Measurements from ENCODE around the gene RNASEL. TPM values are rescaled to one million over a fixed set of nuclear protein-coding genes. Genes with fewer than 3 reads are reported as not detected.
"Not testable (repeated sequence)": the region's sequence is repeated elsewhere in the genome, so short reads cannot be mapped to it uniquely, and the experiment has no call there.

RNASEL gene
- total RNA-seq, 1 experiment from 2014 or later: 1.2 TPM

DNA sequence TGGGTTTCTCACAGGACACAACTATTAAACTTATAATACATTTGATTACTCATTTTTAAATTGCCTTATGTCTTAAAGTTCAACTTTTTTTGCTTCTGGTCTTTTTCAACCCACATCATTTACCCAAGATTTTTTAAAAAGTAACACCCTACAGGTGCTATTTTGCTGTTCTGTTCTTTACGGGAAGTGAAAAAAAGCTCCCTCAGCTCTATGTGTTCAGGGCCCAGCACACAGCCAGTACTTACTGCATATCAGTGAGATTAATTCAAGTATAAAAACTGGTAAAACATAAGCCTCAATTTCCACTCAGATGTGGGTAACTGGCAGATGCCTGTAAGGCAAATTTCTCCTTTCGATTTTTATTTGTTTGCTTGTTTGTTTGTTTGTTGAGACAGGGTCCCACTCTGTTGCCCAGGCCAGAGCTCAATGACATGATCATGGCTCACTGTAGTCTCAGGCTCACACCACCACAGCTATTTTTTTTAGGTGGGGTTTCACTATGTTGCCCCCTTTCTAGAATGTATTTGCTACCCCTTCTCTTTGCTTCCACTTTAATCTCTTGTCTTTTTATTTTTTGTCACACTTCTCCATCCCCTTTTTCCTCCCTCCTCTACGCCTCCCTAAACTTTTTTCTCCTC, 20.3 kb downstream of the RNASEL start:
- Histone ChIP-seq H3K36me3 (replicated peaks; ENCODE audit: control insufficient read depth, insufficient read depth, low read length) (no peaks in the 10 kb centered on the region), H3K27me3 (ENCODE audit: control insufficient read depth, insufficient read depth, low read length) (no peaks in the 10 kb centered on the region), H3K4me3 (ENCODE audit: insufficient read depth, low read depth, low read length) (no peak overlapping the region)
- no peak for DNase-seq

DNA sequence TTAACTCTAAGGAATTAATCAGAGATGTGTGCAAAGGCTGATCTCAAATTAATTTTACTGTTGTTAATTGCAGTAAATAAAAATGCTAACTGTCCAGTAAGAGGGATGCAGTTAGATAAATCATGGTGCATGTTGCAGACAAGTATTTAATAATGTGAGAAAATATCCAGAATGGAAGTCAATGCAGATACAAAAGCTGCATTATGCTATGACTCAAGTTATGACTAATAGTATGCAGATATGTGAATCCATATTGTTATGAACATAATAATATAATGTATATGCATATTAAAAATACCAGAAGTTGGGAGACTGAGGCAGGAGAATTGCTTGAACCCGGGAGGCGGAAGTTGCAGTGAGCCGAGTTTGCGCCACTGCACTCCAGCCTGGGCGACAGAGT, 21.4 kb downstream of the RNASEL start:
- Histone ChIP-seq H3K27me3 (ENCODE audit: control insufficient read depth, insufficient read depth, low read length) (no peaks in the 10 kb centered on the region), H3K4me3 (ENCODE audit: insufficient read depth, low read depth, low read length) (no peak overlapping the region), H3K36me3 (replicated peaks; ENCODE audit: control insufficient read depth, insufficient read depth, low read length) (no peaks in the 10 kb centered on the region)
- DNase-seq: no peak

GRCh38 chr1:182565537-182565936, 23.5 kb downstream of the RNASEL start:
- Histone ChIP-seq H3K27me3 (ENCODE audit: control insufficient read depth, insufficient read depth, low read length) (no peaks in the 10 kb centered on the region), H3K4me3 (ENCODE audit: insufficient read depth, low read depth, low read length) (no peak overlapping the region), H3K36me3 (replicated peaks; ENCODE audit: control insufficient read depth, insufficient read depth, low read length) (no peaks in the 10 kb centered on the region)
- no peak for DNase-seq

DNA sequence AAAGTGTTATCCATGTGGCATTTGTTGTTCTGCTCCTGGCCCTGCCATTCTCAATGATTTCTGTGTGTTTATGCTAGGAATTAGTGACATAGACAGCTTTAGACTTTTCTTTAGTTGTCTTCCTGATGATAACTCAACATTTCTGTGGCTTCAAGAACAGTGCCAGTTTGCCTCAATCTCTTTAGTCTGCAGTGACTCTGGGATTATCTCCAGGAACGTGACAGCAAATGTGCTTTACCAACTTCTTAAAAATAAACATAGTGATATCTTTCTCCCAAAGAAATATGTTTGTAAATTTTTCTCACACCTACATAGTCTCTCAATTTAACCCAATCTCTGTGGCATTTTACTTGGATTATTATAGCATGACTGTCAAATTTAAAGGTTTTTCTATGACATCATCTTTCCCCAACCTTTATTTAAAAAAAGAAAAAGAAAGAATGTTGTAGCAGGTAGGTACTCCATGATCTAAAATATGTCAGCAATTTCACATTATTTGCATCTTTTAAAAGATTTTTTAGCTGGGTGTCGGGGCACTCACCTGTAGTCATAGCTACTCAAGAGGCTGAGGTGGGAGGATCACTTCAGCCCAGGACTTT, 24.6 kb downstream of the RNASEL start:
- no peaks in the 10 kb centered on the region for H3K27me3 ChIP-seq (ENCODE audit: control insufficient read depth, insufficient read depth, low read length)
- H3K36me3 ChIP-seq (replicated peaks; ENCODE audit: control insufficient read depth, insufficient read depth, low read length): no peaks in the 10 kb centered on the region
- no peak for DNase-seq
- no peak overlapping the region for H3K4me3 ChIP-seq (ENCODE audit: insufficient read depth, low read depth, low read length)

GRCh38 chr1:182563095-182563494, 26.0 kb downstream of the RNASEL start:
- DNase-seq: no peak

GRCh38 chr1:182561456-182561855, 27.6 kb downstream of the RNASEL start:
- H3K27me3 ChIP-seq (ENCODE audit: control insufficient read depth, insufficient read depth, low read length): no peaks in the 10 kb centered on the region
- H3K4me3 ChIP-seq (ENCODE audit: insufficient read depth, low read depth, low read length): no peak overlapping the region
- DNase-seq: no peak
- no peaks in the 10 kb centered on the region for H3K36me3 ChIP-seq (replicated peaks; ENCODE audit: control insufficient read depth, insufficient read depth, low read length)

More at GRCh38 chr1:182563095-182563494, 26.0 kb downstream of the RNASEL start:
- Histone ChIP-seq H3K4me3 (ENCODE audit: insufficient read depth, low read depth, low read length) (no peak overlapping the region), H3K27me3 (ENCODE audit: control insufficient read depth, insufficient read depth, low read length) (no peaks in the 10 kb centered on the region), H3K36me3 (replicated peaks; ENCODE audit: control insufficient read depth, insufficient read depth, low read length) (no peaks in the 10 kb centered on the region)

DNA sequence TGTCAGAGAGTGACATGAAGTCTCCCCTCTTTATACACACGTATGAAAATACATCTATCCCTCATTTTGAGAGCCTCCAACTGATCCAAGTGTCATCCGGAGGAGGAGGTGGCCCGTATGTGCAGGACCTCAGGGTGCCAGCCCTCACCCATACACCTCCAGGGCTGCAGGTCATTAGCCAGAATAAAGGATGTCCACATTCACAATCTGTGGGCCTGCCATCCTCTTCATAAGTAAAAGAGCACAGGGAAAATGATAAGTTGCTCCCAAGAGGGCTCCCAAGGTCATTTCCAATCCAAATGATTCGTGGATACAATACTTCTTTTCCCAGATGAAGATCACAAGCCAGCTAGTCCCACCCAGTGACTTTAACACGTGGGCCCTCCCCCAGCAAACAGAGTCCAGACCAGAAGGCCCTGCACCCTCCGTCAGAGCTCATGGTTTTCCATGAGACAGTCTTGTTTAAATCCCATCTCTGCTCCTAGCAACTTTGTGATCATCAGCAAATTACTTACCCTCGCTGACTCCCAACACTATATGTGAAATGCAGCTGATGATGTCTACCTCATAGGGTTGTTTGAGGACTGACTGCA, 28.6 kb downstream of the RNASEL start:
- H3K4me3 ChIP-seq (ENCODE audit: insufficient read depth, low read depth, low read length): no peak overlapping the region
- no peaks in the 10 kb centered on the region for H3K27me3 ChIP-seq (ENCODE audit: control insufficient read depth, insufficient read depth, low read length)
- H3K36me3 ChIP-seq (replicated peaks; ENCODE audit: control insufficient read depth, insufficient read depth, low read length): no peaks in the 10 kb centered on the region
- no peak for DNase-seq

DNA sequence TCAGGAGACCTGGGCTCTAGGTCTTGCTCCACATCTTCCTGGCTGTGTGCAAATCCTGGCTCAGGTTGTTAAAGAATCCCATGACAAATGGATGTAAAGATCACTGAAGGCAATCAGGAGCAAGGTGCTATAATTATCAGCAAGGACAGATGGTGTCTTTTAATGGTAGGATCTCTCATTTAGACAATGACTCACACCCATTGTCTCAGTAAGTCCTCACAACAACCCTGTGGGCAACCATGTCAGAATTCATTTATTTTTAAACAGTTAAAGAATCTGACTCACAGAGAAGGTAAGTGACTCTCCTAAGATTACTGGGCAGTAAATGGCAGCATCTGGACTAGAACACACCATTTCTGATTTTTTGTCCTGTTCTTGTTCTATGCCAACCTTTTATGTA, 32.8 kb downstream of the RNASEL start:
- Histone ChIP-seq H3K4me3 (ENCODE audit: insufficient read depth, low read depth, low read length) (no peak overlapping the region), H3K36me3 (replicated peaks; ENCODE audit: control insufficient read depth, insufficient read depth, low read length) (no peaks in the 10 kb centered on the region), H3K27me3 (ENCODE audit: control insufficient read depth, insufficient read depth, low read length) (no peaks in the 10 kb centered on the region)
- DNase-seq: no peak

GRCh38 chr1:182555493-182555892, 33.6 kb downstream of the RNASEL start:
- Histone ChIP-seq H3K27me3 (ENCODE audit: control insufficient read depth, insufficient read depth, low read length) (no peaks in the 10 kb centered on the region), H3K4me3 (ENCODE audit: insufficient read depth, low read depth, low read length) (no peak overlapping the region), H3K36me3 (replicated peaks; ENCODE audit: control insufficient read depth, insufficient read depth, low read length) (no peaks in the 10 kb centered on the region)
- no peak for DNase-seq

DNA sequence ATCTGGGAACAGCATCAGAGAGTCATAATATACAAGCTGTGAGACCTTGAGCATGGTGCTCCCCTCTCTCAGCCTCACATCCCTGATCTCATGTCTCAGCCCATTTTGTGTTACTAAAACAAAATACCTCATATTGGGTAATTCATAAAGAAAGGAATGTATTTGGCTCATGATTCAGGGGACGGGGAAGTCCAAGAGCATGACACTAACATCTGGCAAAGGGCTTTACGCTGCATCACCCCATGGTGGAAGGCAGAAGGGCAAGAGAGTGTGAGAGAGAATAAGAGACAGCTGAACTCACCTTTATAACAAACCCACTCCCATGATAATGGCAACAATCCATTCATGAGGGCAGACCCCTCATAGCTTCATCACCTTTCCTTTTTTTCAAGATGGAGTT, 36.5 kb downstream of the RNASEL start:
- Histone ChIP-seq H3K36me3 (replicated peaks; ENCODE audit: control insufficient read depth, insufficient read depth, low read length) (no peaks in the 10 kb centered on the region), H3K4me3 (ENCODE audit: insufficient read depth, low read depth, low read length) (no peak overlapping the region), H3K27me3 (ENCODE audit: control insufficient read depth, insufficient read depth, low read length) (no peaks in the 10 kb centered on the region)
- DNase-seq: no peak

- Histone ChIP-seq H3K27me3 (ENCODE audit: control insufficient read depth, insufficient read depth, low read length) (no peaks in the 10 kb centered on the region), H3K4me3 (ENCODE audit: insufficient read depth, low read depth, low read length) (no peak overlapping the region), H3K36me3 (replicated peaks; ENCODE audit: control insufficient read depth, insufficient read depth, low read length) (no peaks in the 10 kb centered on the region)
- no peak for DNase-seq
These were observed 39.2 kb downstream of the RNASEL start for GRCh38 chr1:182549811-182550210.

DNA sequence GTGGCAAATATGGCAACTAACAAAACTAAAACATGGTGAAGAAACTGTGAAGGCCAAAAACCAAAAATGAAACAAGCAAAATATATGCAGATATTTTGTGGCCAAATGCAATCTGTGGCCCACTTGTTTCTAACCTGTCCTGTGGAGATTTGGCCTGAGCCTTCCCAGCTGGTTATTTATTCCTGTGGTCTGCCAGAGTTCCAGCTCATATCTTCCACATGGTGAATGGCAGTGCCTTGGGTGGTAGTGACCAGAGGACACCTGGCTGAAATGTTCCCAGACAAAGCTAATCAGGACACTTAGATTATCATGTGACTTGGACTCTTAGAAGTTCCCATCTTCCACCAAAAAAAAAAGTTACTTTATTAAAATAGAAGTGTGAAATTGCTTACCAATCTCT, 39.7 kb downstream of the RNASEL start:
- H3K4me3 ChIP-seq (ENCODE audit: insufficient read depth, low read depth, low read length): no peak overlapping the region
- no peak for DNase-seq
- no peaks in the 10 kb centered on the region for H3K36me3 ChIP-seq (replicated peaks; ENCODE audit: control insufficient read depth, insufficient read depth, low read length)
- no peaks in the 10 kb centered on the region for H3K27me3 ChIP-seq (ENCODE audit: control insufficient read depth, insufficient read depth, low read length)

GRCh38 chr1:182533896-182534295, 55.2 kb downstream of the RNASEL start:
- H3K4me3 ChIP-seq (ENCODE audit: insufficient read depth, low read depth, low read length): no peak overlapping the region
- H3K36me3 ChIP-seq (replicated peaks; ENCODE audit: control insufficient read depth, insufficient read depth, low read length): no peaks in the 10 kb centered on the region
- DNase-seq: no peak
- H3K27me3 ChIP-seq (ENCODE audit: control insufficient read depth, insufficient read depth, low read length): no peaks in the 10 kb centered on the region

- not testable (repeated sequence) for H3K27me3 ChIP-seq (ENCODE audit: control insufficient read depth, insufficient read depth, low read length); H3K4me3 ChIP-seq (ENCODE audit: insufficient read depth, low read depth, low read length); DNase-seq; H3K36me3 ChIP-seq (replicated peaks; ENCODE audit: control insufficient read depth, insufficient read depth, low read length)
These were observed 60.9 kb downstream of the RNASEL start for GRCh38 chr1:182528206-182528605.

DNA sequence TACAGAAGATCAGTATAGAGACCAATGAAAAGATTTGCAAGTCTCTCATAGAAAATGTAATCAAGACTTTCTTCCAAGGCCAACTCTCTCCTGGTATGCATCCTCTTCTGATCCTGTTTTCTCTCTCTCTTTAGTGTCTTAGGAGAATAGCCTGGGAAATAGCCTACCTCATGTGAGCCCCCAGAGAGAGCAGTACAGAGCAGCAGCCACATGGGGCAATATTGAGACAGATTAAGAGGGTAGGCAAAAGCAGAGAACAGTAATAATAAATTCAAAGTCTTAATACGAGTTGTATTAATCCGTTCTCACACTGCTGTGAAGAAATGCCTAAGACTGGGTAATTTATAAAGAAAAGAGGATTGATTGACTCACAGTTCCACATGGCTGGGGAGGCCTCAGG, 61.4 kb downstream of the RNASEL start:
- no peak for DNase-seq
- no peak overlapping the region for H3K4me3 ChIP-seq (ENCODE audit: insufficient read depth, low read depth, low read length)
- H3K27me3 ChIP-seq (ENCODE audit: control insufficient read depth, insufficient read depth, low read length): no peaks in the 10 kb centered on the region
- H3K36me3 ChIP-seq (replicated peaks; ENCODE audit: control insufficient read depth, insufficient read depth, low read length): no peaks in the 10 kb centered on the region

Data from H7 (cell line).